OCI-LY7 (cell line): ENCODE data around the gene PRKD2.

Experiments
- EZH2phosphoT487 ChIP-seq: fragments of 200-600 bp; sonication (generic); IDR thresholded peaks from 2 replicates; pipeline ENCODE4 v1.6.1; 2018; ENCODE audit warnings: low read depth, borderline replicate concordance, mild to moderate bottlenecking, mixed run types, antibody characterized with exemption, low read length, moderate library complexity, mixed read lengths
- TF ChIP-seq, protein P1 (sequence below): fragments of 200-600 bp; sonication (generic); conservative IDR thresholded peaks from 2 replicates; pipeline ENCODE4 v1.5.1; 2014; ENCODE audit warnings: mild to moderate bottlenecking, antibody characterized with exemption, low read length, moderate library complexity, mixed read lengths

DNA sequence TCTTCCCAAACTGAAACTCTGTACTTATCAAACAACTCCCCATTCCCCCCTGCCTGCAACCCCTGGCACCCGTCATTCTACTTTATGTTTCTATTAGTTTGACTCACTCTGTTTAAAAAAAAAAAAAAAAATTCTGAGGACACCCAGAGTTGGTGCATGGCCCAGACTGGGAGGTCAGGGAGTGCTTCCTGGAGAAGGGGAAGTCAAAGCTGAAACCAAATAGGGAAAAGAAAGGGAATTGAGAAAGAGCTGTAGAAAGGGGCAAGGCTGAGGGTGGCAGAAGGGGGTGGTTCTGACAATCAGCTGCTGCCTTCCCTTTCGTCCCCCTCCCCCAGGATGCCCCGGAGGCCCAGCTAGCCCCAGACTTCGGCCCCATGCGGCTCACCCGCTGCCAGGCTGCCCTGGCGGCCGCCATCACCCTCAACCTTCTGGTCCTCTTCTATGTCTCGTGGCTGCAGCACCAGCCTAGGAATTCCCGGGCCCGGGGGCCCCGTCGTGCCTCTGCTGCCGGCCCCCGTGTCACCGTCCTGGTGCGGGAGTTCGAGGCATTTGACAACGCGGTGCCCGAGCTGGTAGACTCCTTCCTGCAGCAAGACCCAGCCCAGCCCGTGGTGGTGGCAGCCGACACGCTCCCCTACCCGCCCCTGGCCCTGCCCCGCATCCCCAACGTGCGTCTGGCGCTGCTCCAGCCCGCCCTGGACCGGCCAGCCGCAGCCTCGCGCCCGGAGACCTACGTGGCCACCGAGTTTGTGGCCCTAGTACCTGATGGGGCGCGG, 38.4 kb upstream of the PRKD2 start:
- TF ChIP-seq, protein P1, sequence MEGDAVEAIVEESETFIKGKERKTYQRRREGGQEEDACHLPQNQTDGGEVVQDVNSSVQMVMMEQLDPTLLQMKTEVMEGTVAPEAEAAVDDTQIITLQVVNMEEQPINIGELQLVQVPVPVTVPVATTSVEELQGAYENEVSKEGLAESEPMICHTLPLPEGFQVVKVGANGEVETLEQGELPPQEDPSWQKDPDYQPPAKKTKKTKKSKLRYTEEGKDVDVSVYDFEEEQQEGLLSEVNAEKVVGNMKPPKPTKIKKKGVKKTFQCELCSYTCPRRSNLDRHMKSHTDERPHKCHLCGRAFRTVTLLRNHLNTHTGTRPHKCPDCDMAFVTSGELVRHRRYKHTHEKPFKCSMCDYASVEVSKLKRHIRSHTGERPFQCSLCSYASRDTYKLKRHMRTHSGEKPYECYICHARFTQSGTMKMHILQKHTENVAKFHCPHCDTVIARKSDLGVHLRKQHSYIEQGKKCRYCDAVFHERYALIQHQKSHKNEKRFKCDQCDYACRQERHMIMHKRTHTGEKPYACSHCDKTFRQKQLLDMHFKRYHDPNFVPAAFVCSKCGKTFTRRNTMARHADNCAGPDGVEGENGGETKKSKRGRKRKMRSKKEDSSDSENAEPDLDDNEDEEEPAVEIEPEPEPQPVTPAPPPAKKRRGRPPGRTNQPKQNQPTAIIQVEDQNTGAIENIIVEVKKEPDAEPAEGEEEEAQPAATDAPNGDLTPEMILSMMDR, result no peak
- no peak for TF ChIP-seq EZH2phosphoT487
